ENCODE results near the gene ZNF536.
"Not testable (repeated sequence)": the region's sequence is repeated elsewhere in the genome, so short reads cannot be mapped to it uniquely, and the experiment has no call there.

The ZNF536 gene

DNA sequence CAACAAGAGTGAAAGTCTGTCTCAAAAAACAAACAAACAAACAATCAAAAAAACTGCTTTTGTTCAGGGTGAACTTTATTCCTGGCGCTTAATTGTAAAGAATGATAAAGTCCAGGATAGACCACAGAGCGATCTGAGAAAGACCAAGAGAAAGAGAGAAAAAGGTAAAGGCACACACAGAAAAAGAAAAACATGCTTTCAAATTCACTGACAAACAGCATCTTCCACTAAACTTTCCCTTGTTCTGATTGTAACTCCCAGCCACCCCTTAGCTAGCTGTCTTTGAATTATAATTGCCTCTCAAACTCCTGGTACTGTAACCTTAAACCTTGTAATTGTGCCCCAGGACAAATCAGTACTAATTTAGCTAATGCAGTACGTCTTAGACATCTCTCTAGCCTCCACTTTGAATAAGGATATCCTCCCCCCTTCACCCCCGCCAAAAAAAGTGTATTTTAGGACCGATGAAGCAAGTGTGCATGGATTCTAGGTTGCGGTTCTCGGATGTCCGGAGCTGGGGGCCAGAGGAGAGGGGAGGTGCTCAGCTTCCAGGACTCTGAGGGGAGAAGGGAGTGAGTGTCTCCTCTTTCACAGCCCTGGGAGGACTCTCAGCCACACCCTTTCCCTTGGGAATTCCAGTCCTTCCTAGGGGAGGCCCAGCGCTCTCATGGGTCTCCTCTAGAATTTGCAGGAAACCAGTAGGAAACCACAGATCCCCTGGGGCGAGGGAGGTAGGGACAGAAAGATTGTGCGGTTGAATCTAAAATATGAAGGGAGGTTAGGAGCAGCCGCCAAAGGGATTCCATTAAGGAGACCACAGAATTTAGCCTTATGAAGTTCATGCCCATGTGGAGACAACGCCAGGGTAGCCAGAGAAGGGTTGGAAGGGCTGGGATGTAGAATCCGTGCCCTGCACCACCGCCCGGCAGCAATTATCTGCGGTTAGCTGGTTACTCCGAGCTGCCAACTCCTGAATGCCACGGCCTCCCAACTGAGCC lies 19.7 kb downstream of the ZNF536 start:
- Histone ChIP-seq H3K9ac (ENCODE audit: low read length) (no peak overlapping the region), H3K9me3 (ENCODE audit: control insufficient read depth, insufficient read depth, low read depth, low read length) (no peaks in the 10 kb centered on the region), H3K27ac (ENCODE audit: low read depth, low read length) (no peak overlapping the region), H3K4me3 (ENCODE audit: low read depth, low read length) (peak overlapping the region; percentile 33), H3K4me1 (ENCODE audit: control insufficient read depth, insufficient read depth, low read length) (peaks cover 22% of the 10 kb centered on the region), H3K27me3 (ENCODE audit: control insufficient read depth, insufficient read depth, low read length) (peaks cover 34% of the 10 kb centered on the region), H3K36me3 (ENCODE audit: control insufficient read depth, insufficient read depth, low read length) (no peaks in the 10 kb centered on the region)

GRCh38 chr19:30393046-30393445 lies 20.9 kb downstream of the ZNF536 start:
- Histone ChIP-seq H3K4me1 (ENCODE audit: control insufficient read depth, insufficient read depth, low read length) (peaks cover 22% of the 10 kb centered on the region), H3K9me3 (ENCODE audit: control insufficient read depth, insufficient read depth, low read depth, low read length) (no peaks in the 10 kb centered on the region), H3K27me3 (ENCODE audit: control insufficient read depth, insufficient read depth, low read length) (peaks cover 34% of the 10 kb centered on the region), H3K36me3 (ENCODE audit: control insufficient read depth, insufficient read depth, low read length) (no peaks in the 10 kb centered on the region), H3K4me3 (ENCODE audit: low read depth, low read length) (no peak overlapping the region), H3K27ac (ENCODE audit: low read depth, low read length) (no peak overlapping the region), H3K9ac (ENCODE audit: low read length) (no peak overlapping the region)

DNA sequence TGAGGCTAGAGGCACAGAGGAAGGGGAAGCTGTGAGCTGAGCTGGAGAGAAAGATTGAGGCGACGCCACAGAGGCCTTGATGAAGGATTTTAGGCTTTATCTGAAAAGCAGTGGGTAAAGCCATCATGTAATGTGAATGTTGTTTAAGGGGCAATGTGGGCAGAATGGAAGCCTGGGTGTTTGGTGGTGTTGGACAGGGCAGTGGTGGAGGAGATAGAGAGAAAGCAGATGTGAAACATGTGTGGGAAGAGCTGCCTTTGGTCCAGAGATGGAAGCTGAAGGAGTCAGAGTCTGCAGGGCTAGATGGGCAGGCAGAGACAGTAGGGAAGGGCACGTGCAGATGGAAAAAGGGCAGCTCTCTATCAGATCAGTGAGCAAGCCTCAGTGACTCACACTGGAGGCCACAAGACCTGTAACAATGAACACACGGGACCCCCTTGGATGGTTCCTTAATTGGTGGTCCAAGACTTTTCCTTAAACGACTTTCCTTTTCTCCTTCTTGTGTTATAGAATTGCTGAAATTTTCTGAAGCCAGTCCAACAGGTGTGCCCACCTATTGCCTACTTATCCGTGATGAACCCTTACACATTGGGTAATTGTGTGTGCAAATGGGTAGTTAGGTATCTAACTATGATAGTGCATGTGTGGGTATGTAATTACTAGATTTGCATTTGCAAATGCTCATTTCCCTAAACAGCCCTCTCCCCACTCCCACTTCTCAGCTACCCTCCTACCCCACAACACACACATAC lies 21.7 kb downstream of the ZNF536 start:
- H3K4me1 ChIP-seq (ENCODE audit: control insufficient read depth, insufficient read depth, low read length): peaks cover 22% of the 10 kb centered on the region
- no peak overlapping the region for H3K27ac ChIP-seq (ENCODE audit: low read depth, low read length)
- H3K9ac ChIP-seq (ENCODE audit: low read length): no peak overlapping the region
- no peaks in the 10 kb centered on the region for H3K9me3 ChIP-seq (ENCODE audit: control insufficient read depth, insufficient read depth, low read depth, low read length)
- no peak overlapping the region for H3K4me3 ChIP-seq (ENCODE audit: low read depth, low read length)
- H3K27me3 ChIP-seq (ENCODE audit: control insufficient read depth, insufficient read depth, low read length): peaks cover 34% of the 10 kb centered on the region
- no peaks in the 10 kb centered on the region for H3K36me3 ChIP-seq (ENCODE audit: control insufficient read depth, insufficient read depth, low read length)

- no peak overlapping the region for H3K27ac ChIP-seq (ENCODE audit: low read depth, low read length)
- peaks cover 34% of the 10 kb centered on the region for H3K27me3 ChIP-seq (ENCODE audit: control insufficient read depth, insufficient read depth, low read length)
- H3K9ac ChIP-seq (ENCODE audit: low read length): no peak overlapping the region
- H3K4me1 ChIP-seq (ENCODE audit: control insufficient read depth, insufficient read depth, low read length): peaks cover 22% of the 10 kb centered on the region
- no peaks in the 10 kb centered on the region for H3K9me3 ChIP-seq (ENCODE audit: control insufficient read depth, insufficient read depth, low read depth, low read length)
- no peaks in the 10 kb centered on the region for H3K36me3 ChIP-seq (ENCODE audit: control insufficient read depth, insufficient read depth, low read length)
- no peak overlapping the region for H3K4me3 ChIP-seq (ENCODE audit: low read depth, low read length)
These were observed 22.4 kb downstream of the ZNF536 start for GRCh38 chr19:30394481-30395151.

DNA sequence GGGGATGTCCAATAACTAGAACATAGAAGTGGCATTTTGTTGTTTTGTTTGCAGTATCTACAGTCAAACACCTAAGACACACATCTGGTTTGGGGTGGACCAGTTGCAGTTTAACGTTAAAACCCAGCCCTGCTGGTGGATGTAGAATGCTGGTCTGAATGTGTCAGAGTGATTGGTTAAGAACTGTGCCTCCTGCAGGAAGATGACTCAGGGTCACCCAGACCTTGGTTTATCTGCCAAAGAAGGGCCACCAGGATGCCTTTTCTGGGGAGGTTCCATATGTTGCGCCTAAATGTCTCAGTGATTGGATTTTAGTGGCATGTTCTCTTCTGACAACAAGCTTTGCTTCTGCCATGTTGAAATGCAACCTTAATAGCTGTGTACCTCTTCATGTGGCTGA lies 23.1 kb downstream of the ZNF536 start:
- Histone ChIP-seq H3K9ac (ENCODE audit: low read length) (no peak overlapping the region), H3K27ac (ENCODE audit: low read depth, low read length) (no peak overlapping the region), H3K4me3 (ENCODE audit: low read depth, low read length) (no peak overlapping the region), H3K27me3 (ENCODE audit: control insufficient read depth, insufficient read depth, low read length) (peaks cover 29% of the 10 kb centered on the region), H3K4me1 (ENCODE audit: control insufficient read depth, insufficient read depth, low read length) (peaks cover 22% of the 10 kb centered on the region), H3K9me3 (ENCODE audit: control insufficient read depth, insufficient read depth, low read depth, low read length) (no peaks in the 10 kb centered on the region), H3K36me3 (ENCODE audit: control insufficient read depth, insufficient read depth, low read length) (no peaks in the 10 kb centered on the region)

GRCh38 chr19:30398539-30398938 lies 26.4 kb downstream of the ZNF536 start:
- peaks cover 11% of the 10 kb centered on the region for H3K27me3 ChIP-seq (ENCODE audit: control insufficient read depth, insufficient read depth, low read length)
- not testable (repeated sequence) for H3K36me3 ChIP-seq (ENCODE audit: control insufficient read depth, insufficient read depth, low read length); H3K9ac ChIP-seq (ENCODE audit: low read length); H3K4me3 ChIP-seq (ENCODE audit: low read depth, low read length); H3K9me3 ChIP-seq (ENCODE audit: control insufficient read depth, insufficient read depth, low read depth, low read length); H3K4me1 ChIP-seq (ENCODE audit: control insufficient read depth, insufficient read depth, low read length); H3K27ac ChIP-seq (ENCODE audit: low read depth, low read length)

DNA sequence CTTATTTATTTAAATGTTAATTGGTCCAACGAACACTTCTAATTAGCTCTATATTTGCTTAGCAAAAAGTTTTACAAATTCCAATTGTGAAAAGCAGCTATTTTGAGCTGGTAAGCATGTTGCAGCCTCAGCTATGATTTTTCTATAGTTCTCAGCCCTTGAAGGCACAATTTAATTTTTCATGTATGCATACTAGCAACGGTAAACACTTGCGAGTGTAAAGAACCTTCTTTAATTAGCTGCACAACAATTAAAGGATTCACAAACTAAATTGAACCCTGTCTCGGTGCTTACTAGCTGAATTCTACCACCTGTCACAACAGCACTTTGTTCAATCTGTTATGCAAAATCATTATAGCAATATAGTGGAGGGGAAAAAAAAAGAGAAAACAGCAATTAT lies 29.8 kb downstream of the ZNF536 start:
- H3K27ac ChIP-seq (ENCODE audit: low read depth, low read length): no peak overlapping the region
- no peaks in the 10 kb centered on the region for H3K4me1 ChIP-seq (ENCODE audit: control insufficient read depth, insufficient read depth, low read length)
- no peaks in the 10 kb centered on the region for H3K9me3 ChIP-seq (ENCODE audit: control insufficient read depth, insufficient read depth, low read depth, low read length)
- H3K4me3 ChIP-seq (ENCODE audit: low read depth, low read length): no peak overlapping the region
- H3K9ac ChIP-seq (ENCODE audit: low read length): no peak overlapping the region
- no peaks in the 10 kb centered on the region for H3K36me3 ChIP-seq (ENCODE audit: control insufficient read depth, insufficient read depth, low read length)
- H3K27me3 ChIP-seq (ENCODE audit: control insufficient read depth, insufficient read depth, low read length): no peaks in the 10 kb centered on the region

- no peaks in the 10 kb centered on the region for H3K9me3 ChIP-seq (ENCODE audit: control insufficient read depth, insufficient read depth, low read depth, low read length)
- H3K36me3 ChIP-seq (ENCODE audit: control insufficient read depth, insufficient read depth, low read length): no peaks in the 10 kb centered on the region
- H3K9ac ChIP-seq (ENCODE audit: low read length): no peak overlapping the region
- H3K27ac ChIP-seq (ENCODE audit: low read depth, low read length): no peak overlapping the region
- H3K4me3 ChIP-seq (ENCODE audit: low read depth, low read length): no peak overlapping the region
- no peaks in the 10 kb centered on the region for H3K27me3 ChIP-seq (ENCODE audit: control insufficient read depth, insufficient read depth, low read length)
- no peaks in the 10 kb centered on the region for H3K4me1 ChIP-seq (ENCODE audit: control insufficient read depth, insufficient read depth, low read length)
These were observed 30.4 kb downstream of the ZNF536 start for GRCh38 chr19:30402436-30403202.

DNA sequence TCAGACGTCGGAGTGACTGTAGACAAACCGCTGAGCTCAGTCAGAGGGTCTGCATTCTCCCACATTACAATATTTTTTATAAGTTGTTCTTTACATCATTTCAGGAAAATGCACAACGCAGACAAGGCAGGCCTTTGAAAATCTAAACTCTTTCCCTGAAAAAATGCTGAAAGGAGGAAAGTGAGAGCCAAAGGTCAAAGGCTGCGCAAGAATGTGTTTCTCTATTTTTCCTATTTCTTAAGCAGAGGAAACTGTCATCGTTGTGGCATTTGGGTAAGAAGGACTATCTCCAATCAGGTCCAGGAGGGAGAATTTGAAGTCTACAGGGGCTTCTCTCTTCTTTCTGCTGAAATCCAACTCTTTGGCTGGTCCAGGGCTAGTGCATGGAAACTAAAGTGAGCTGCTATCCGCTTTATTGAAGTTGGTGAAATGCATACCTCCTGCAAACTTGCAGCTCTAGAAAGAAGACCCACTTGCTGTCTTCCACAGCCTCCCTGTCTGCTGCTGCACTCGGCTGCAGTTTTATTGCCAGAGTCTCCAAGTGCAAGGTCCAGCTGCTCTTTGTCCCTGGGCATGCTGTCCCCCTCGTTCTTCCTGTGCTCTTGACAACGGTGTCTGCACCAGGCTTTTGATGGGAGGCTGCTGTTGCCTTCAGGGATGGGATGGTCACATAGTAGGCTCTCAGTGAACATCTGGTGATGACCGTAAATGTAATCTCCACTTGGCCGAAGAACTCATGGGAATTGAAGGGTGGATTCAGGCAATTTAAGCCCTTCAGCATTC lies 31.2 kb downstream of the ZNF536 start:
- Histone ChIP-seq H3K9me3 (ENCODE audit: control insufficient read depth, insufficient read depth, low read depth, low read length) (no peaks in the 10 kb centered on the region), H3K36me3 (ENCODE audit: control insufficient read depth, insufficient read depth, low read length) (no peaks in the 10 kb centered on the region), H3K9ac (ENCODE audit: low read length) (no peak overlapping the region), H3K27ac (ENCODE audit: low read depth, low read length) (no peak overlapping the region), H3K4me3 (ENCODE audit: low read depth, low read length) (no peak overlapping the region), H3K4me1 (ENCODE audit: control insufficient read depth, insufficient read depth, low read length) (no peaks in the 10 kb centered on the region), H3K27me3 (ENCODE audit: control insufficient read depth, insufficient read depth, low read length) (no peaks in the 10 kb centered on the region)
